SJCRH30 (cell line): ENCODE measurements around the gene ARRB1. TPM values are rescaled to one million over a fixed set of nuclear protein-coding genes. Genes with fewer than 3 reads are reported as not detected.
A peak's percentile ranks its signal among the peaks of the same experiment; 100 is the strongest.

Source experiments
- DNase-seq, 2 experiments: peaks; one replicate each; pipeline ENCODE4 v3.0.0-alpha.2; 2015 to 2020
- H3K27ac ChIP-seq: fragments of 250-450 bp; sonication (Bioruptor Pico); 2 replicates; pipeline ENCODE4 v1.5.1; 2020; ENCODE audit warnings: mild to moderate bottlenecking, moderate library complexity
- H3K27me3 ChIP-seq: fragments of 250-450 bp; sonication (Bioruptor Pico); 2 replicates; pipeline ENCODE4 v1.5.1; 2020; ENCODE audit warnings: mild to moderate bottlenecking, moderate library complexity
- H3K36me3 ChIP-seq: fragments of 250-450 bp; sonication (Bioruptor Pico); 2 replicates; pipeline ENCODE4 v1.5.1; 2020; ENCODE audit warnings: mild to moderate bottlenecking, moderate library complexity
- H3K4me1 ChIP-seq: fragments of 250-450 bp; sonication (Bioruptor Pico); 2 replicates; pipeline ENCODE4 v1.5.1; 2020; ENCODE audit warnings: mild to moderate bottlenecking, moderate library complexity
- H3K4me3 ChIP-seq: fragments of 250-450 bp; sonication (Bioruptor Pico); 2 replicates; pipeline ENCODE4 v1.5.1; 2020; ENCODE audit warnings: mild to moderate bottlenecking, moderate library complexity
- H3K9me3 ChIP-seq: fragments of 250-450 bp; sonication (Bioruptor Pico); replicated peaks from 2 replicates; pipeline ENCODE4 v1.5.1; 2020; ENCODE audit warnings: mild to moderate bottlenecking, moderate library complexity
- total RNA-seq: library from RNA; depleted of rRNA; stranded (reverse); fragments of >200 nt; shearing (Covaris generic); gene quantifications from 2 replicates; pipeline ENCODE4 v1.2.3, GENCODE V29; 2014

ARRB1 gene
- total RNA-seq, 1 experiment from 2014 or later: 121 TPM

- H3K9me3 ChIP-seq: no peaks in the 10 kb centered on the region
- DNase-seq: peak in 1 of 2 experiments; percentile 45
- H3K4me1 ChIP-seq: peaks cover 63% of the 10 kb centered on the region
- peaks cover 9% of the 10 kb centered on the region for H3K36me3 ChIP-seq
- no peaks in the 10 kb centered on the region for H3K27me3 ChIP-seq
- H3K27ac ChIP-seq: peak overlapping the region; percentile 99
- H3K4me3 ChIP-seq: peak overlapping the region; percentile 99
Measured at GRCh38 chr11:75352588-75353206, 1.2 kb upstream of the ARRB1 start.

- Histone ChIP-seq H3K27me3 (no peaks in the 10 kb centered on the region), H3K27ac (peak overlapping the region; percentile 99), H3K36me3 (peaks cover 13% of the 10 kb centered on the region), H3K4me1 (peaks cover 63% of the 10 kb centered on the region), H3K4me3 (peak overlapping the region; percentile 99), H3K9me3 (no peaks in the 10 kb centered on the region)
- DNase-seq: peak; percentile 85 to 90
Measured at GRCh38 chr11:75351791-75352587, 528 bp upstream of the ARRB1 start.

- peak overlapping the region; percentile 99 for H3K4me3 ChIP-seq
- H3K27ac ChIP-seq: peak overlapping the region; percentile 99
- peaks cover 13% of the 10 kb centered on the region for H3K36me3 ChIP-seq
- peak; percentile 69 to 76 for DNase-seq
- H3K27me3 ChIP-seq: no peaks in the 10 kb centered on the region
- no peaks in the 10 kb centered on the region for H3K9me3 ChIP-seq
- peaks cover 65% of the 10 kb centered on the region for H3K4me1 ChIP-seq
Measured at GRCh38 chr11:75350743-75351540, 519 bp downstream of the ARRB1 start.

GRCh38 chr11:75350122-75350742, 1.2 kb downstream of the ARRB1 start:
- Histone ChIP-seq H3K9me3 (no peaks in the 10 kb centered on the region), H3K4me3 (peak overlapping the region; percentile 99), H3K27ac (peak overlapping the region; percentile 99)

GRCh38 chr11:75349521-75350116, 1.8 kb downstream of the ARRB1 start:
- Histone ChIP-seq H3K27me3 (no peaks in the 10 kb centered on the region), H3K4me1 (peaks cover 64% of the 10 kb centered on the region), H3K4me3 (peak overlapping the region; percentile 99), H3K9me3 (no peaks in the 10 kb centered on the region), H3K27ac (peak overlapping the region; percentile 99), H3K36me3 (peaks cover 13% of the 10 kb centered on the region)
- no peak for DNase-seq

More at GRCh38 chr11:75350122-75350742, 1.2 kb downstream of the ARRB1 start:
- no peaks in the 10 kb centered on the region for H3K27me3 ChIP-seq
- H3K36me3 ChIP-seq: peaks cover 13% of the 10 kb centered on the region
- DNase-seq: no peak
- H3K4me1 ChIP-seq: peaks cover 63% of the 10 kb centered on the region

- peak; percentile 79 to 87 for DNase-seq
- Histone ChIP-seq H3K27ac (peak overlapping the region; percentile 43), H3K36me3 (peaks cover 13% of the 10 kb centered on the region), H3K4me3 (no peak overlapping the region), H3K4me1 (peaks cover 73% of the 10 kb centered on the region), H3K27me3 (no peaks in the 10 kb centered on the region), H3K9me3 (no peaks in the 10 kb centered on the region)
Measured at GRCh38 chr11:75347781-75348566, 3.5 kb downstream of the ARRB1 start.

GRCh38 chr11:75346912-75347647, 4.4 kb downstream of the ARRB1 start:
- Histone ChIP-seq H3K27me3 (no peaks in the 10 kb centered on the region), H3K27ac (peak overlapping the region; percentile 43)

GRCh38 chr11:75346296-75346695, 5.2 kb downstream of the ARRB1 start:
- H3K27ac ChIP-seq: no peak overlapping the region
- H3K4me1 ChIP-seq: peaks cover 85% of the 10 kb centered on the region
- DNase-seq: no peak
- no peaks in the 10 kb centered on the region for H3K27me3 ChIP-seq
- no peak overlapping the region for H3K4me3 ChIP-seq
- H3K36me3 ChIP-seq: peaks cover 13% of the 10 kb centered on the region
- no peaks in the 10 kb centered on the region for H3K9me3 ChIP-seq

More at GRCh38 chr11:75346912-75347647, 4.4 kb downstream of the ARRB1 start:
- H3K36me3 ChIP-seq: peaks cover 15% of the 10 kb centered on the region
- H3K9me3 ChIP-seq: no peaks in the 10 kb centered on the region
- no peak overlapping the region for H3K4me3 ChIP-seq
- DNase-seq: no peak
- H3K4me1 ChIP-seq: peaks cover 78% of the 10 kb centered on the region

- H3K36me3 ChIP-seq: peaks cover 13% of the 10 kb centered on the region
- no peak overlapping the region for H3K4me3 ChIP-seq
- H3K27me3 ChIP-seq: no peaks in the 10 kb centered on the region
- no peaks in the 10 kb centered on the region for H3K9me3 ChIP-seq
- peaks cover 92% of the 10 kb centered on the region for H3K4me1 ChIP-seq
- no peak overlapping the region for H3K27ac ChIP-seq
- DNase-seq: no peak
Measured at GRCh38 chr11:75345455-75346160, 5.9 kb downstream of the ARRB1 start.

GRCh38 chr11:75344761-75345454, 6.6 kb downstream of the ARRB1 start:
- H3K4me3 ChIP-seq: no peak overlapping the region

GRCh38 chr11:75344186-75344585, 7.3 kb downstream of the ARRB1 start:
- Histone ChIP-seq H3K4me3 (no peak overlapping the region), H3K27ac (peak overlapping the region; percentile 22; the same call in 1 of the 2 replicates), H3K27me3 (no peaks in the 10 kb centered on the region), H3K36me3 (peaks cover 16% of the 10 kb centered on the region), H3K4me1 (peaks cover 98% of the 10 kb centered on the region), H3K9me3 (no peaks in the 10 kb centered on the region)
- no peak for DNase-seq

More at GRCh38 chr11:75344761-75345454, 6.6 kb downstream of the ARRB1 start:
- H3K9me3 ChIP-seq: no peaks in the 10 kb centered on the region
- peaks cover 13% of the 10 kb centered on the region for H3K36me3 ChIP-seq
- H3K4me1 ChIP-seq: peaks cover 98% of the 10 kb centered on the region
- no peak for DNase-seq
- no peak overlapping the region for H3K27ac ChIP-seq
- H3K27me3 ChIP-seq: no peaks in the 10 kb centered on the region
